VCaP (cell line): Measurements from ENCODE around the gene GPR37L1.
"Not testable (repeated sequence)": the region's sequence is repeated elsewhere in the genome, so short reads cannot be mapped to it uniquely, and the experiment has no call there.

Experiments
- H3K27ac ChIP-seq: fragments of 450-650 bp; 2 replicates; pipeline ENCODE4 v1.5.1; 2017
- TF ChIP-seq, protein P1 (sequence below): fragments of 450-650 bp; conservative IDR thresholded peaks from 2 replicates; pipeline ENCODE4 v1.5.1; 2017; ENCODE audit warnings: mild to moderate bottlenecking, moderate library complexity

The GPR37L1 gene

DNA sequence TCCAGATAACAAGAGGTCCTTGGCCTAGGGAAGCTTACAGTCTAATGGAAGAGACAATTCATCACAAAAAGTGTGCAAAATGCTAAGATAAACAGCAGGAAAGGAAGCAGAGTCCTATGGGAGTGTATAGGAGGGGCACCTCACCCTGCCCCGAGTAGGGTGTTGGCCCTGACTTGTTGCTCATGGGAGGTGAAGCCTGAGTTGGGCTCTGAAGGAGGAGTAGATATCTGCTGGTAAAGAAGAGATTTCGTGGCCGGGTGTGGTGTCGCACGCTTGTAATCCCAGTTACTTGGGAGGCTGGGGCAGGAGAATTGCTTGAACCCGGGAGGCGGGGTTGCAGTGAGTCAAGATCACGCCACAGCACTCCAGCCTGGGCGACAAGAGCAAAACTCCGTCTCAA, 18.6 kb upstream of the GPR37L1 start:
- no peak overlapping the region for H3K27ac ChIP-seq
- TF ChIP-seq, protein P1, sequence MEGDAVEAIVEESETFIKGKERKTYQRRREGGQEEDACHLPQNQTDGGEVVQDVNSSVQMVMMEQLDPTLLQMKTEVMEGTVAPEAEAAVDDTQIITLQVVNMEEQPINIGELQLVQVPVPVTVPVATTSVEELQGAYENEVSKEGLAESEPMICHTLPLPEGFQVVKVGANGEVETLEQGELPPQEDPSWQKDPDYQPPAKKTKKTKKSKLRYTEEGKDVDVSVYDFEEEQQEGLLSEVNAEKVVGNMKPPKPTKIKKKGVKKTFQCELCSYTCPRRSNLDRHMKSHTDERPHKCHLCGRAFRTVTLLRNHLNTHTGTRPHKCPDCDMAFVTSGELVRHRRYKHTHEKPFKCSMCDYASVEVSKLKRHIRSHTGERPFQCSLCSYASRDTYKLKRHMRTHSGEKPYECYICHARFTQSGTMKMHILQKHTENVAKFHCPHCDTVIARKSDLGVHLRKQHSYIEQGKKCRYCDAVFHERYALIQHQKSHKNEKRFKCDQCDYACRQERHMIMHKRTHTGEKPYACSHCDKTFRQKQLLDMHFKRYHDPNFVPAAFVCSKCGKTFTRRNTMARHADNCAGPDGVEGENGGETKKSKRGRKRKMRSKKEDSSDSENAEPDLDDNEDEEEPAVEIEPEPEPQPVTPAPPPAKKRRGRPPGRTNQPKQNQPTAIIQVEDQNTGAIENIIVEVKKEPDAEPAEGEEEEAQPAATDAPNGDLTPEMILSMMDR, result no peak

DNA sequence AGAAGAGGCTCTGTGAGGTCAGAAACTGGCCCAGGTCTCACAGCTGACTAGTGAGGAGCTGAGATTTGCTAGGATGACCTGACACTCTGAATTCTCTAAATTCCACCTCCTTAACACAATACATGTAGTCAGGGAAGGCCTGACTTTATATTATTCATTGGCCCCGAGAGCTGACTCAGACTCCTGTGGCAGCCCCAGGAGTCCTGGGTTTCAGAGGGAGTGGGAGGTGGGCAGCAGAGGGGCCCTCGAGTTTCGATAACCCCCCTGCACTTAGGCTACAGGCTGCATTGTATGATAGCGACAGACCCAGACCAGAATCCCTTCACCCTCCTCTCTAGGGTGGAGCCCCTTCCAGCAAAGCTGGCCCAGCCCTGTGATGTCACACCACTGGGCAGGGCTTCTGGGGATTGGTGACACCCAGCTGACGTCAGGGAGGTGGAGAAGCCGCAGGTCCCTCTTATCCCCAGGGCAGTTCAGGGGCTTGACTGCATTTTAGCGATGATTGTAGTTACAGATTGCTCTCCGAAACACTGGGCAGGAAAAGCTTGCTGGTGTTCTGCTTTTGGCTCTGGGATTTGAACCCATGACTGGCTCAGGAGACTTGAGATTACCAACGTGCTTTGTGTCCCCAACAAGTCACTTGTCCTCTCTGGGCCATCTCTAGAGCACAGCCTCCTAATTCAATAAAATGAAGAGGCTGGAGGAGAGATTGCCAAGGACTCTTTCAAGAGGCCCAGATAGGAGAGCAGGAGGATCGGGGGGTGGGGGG, 17.0 kb upstream of the GPR37L1 start:
- no peak overlapping the region for H3K27ac ChIP-seq

GRCh38 chr1:202106340-202107254, 16.1 kb upstream of the GPR37L1 start:
- TF ChIP-seq, protein P1, result no peak
- peak overlapping the region; percentile 41; the same call in 1 of the 2 replicates for H3K27ac ChIP-seq

More for the DNA sequence above, 17.0 kb upstream of the GPR37L1 start:
- TF ChIP-seq, protein P1, result no peak

- peak overlapping the region; percentile 41; the same call in 1 of the 2 replicates for H3K27ac ChIP-seq
Measured at GRCh38 chr1:202107321-202107761, 15.4 kb upstream of the GPR37L1 start.

DNA sequence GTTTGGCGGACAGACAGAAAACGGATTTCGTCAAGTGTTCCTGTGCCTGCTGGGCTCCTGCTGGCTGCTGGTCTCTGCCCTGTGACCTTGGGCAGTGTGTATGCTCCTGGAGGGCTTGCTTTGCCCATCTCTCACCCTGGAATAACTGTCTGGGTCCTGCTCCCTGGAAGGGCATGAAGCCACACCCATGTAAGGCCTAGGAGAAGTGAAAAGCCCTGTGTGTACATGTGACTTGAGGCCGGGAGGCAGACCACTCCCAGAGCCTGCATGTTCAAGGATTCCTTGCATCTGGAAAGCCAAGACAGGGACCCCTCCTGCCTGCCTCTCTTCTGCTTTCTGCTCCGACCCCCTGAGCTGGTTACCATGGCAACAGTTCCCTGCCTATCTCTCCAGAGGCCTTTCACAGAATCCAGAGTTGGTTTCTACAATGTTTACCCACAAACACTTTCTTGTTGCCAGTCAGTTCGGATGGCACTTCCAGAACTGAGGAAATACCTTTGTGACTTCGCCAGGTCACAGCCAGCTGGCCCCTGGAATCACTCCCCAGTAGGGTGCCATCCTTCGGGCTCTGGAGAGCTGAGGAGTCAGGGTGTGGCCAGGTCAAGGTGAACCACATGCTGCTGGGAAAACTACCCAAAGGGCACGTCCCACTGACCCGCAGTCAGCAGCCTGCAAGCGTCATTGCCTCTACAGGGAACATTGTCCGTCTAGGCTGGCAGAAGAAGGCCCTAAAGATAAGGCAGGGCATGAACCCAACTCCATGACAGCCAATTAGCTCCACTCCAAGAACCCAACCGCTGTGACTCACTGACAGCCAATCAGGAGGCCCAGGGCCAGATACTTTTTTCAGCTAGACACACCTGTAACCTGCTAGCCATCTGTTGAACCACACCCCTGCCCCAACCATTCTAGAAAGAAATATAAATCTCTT, 14.7 kb upstream of the GPR37L1 start:
- peak overlapping the region; percentile 41; the same call in 1 of the 2 replicates for H3K27ac ChIP-seq
- TF ChIP-seq, protein P1, result no peak

More at GRCh38 chr1:202107321-202107761, 15.4 kb upstream of the GPR37L1 start:
- TF ChIP-seq, protein P1, result no peak

DNA sequence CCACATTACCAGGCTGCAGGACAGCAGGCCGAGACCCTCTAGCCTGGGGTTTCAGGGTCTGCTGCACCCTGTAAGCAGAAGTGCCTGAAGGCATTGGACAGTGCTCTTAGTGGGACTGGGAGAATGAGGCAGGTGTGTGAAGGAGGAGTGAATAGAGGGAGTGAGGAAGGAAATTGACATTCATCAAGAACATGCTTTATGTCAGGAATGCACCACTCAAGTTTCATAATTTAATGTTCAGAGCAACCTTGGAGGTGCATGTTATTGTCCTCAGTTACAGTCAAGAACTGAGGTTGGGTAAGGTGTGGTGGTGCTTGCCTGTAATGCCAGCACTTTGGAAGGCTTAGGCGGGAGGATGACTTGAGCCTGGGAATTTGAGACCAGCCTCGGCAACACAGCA, 11.7 kb upstream of the GPR37L1 start:
- no peak overlapping the region for H3K27ac ChIP-seq

DNA sequence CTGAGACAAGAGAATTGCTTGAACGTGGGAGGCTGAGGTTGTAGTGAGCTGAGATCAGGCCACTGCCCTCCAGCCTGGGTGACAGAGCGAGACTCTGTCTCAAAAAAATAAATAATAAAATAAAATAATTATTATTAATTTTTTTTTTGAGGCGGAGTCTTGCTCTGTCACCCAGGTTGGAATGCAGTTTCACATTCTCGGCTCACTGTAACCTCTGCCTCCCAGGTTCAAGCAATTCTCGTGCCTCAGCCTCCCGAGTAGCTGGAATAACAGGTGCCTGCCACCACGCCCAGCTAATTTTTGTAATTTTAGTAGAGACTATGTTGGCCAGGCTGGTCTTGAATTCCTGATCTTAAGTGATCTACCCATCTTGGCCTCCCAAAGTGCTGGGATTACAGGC, 11.1 kb upstream of the GPR37L1 start:
- not testable (repeated sequence) for H3K27ac ChIP-seq

More for the DNA sequence above, 11.7 kb upstream of the GPR37L1 start:
- TF ChIP-seq, protein P1, result no peak
